ENCODE results near the gene SHISA9. TPM values are rescaled to one million over a fixed set of nuclear protein-coding genes. Genes with fewer than 3 reads are reported as not detected.
A peak's percentile ranks its signal among the peaks of the same experiment; 100 is the strongest.
"Not testable (repeated sequence)": the region's sequence is repeated elsewhere in the genome, so short reads cannot be mapped to it uniquely, and the experiment has no call there.

The SHISA9 gene
- total RNA-seq, result 10 to 100 TPM in 1 of 4 donors, 1 to 10 TPM in 3; 3.6 to 10.8 (median 4.6) TPM

- peaks cover 0 to 92% (median 22%) of the 10 kb centered on the region in 4 donors for H3K27me3 ChIP-seq
Measured at GRCh38 chr16:12901597-12902461, at the start of gene SHISA9. TSS of gene SHISA9 (plus strand) at chr16:12901598.

DNA sequence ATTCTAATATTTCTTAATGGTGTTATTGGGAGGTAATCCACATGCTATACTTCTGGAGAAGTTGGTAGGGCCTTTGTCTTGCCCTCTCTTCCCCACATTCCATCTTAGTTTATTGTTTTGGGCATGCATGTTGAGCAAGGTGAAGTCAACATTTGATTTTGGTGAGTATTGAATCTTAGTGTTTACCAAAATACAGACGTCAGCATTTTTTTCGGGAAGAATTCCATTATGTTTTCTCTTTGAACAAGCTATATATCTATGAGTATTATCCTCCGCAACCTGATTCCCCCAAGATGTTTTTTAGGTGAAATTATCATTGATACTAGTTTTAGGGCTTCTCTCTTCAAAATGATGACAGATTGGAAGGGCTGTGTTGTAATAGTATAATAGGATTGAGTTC, 47.4 kb upstream of the SHISA9 start:
- WGBS, result 95% methylated on average over 3 of the region's 3 CpGs
- Histone ChIP-seq H3K4me3 (no peak overlapping the region), H3K27me3 (no peaks in the 10 kb centered on the region), H3K4me1 (no peaks in the 10 kb centered on the region), H3K27ac (replicated peaks in 1 of 4) (no peak overlapping the region), H3K9me3 (peaks cover 0 to 3% (median 0%) of the 10 kb centered on the region in 4 donors), H3K36me3 (no peaks in the 10 kb centered on the region)
- TF ChIP-seq POLR2A (IDR thresholded peaks at IDR 0.05; ENCODE audit: low read depth) (no peak), POLR2AphosphoS5 (IDR thresholded peaks at IDR 0.05) (no peak), EP300 (IDR thresholded peaks at IDR 0.05) (no peak), CTCF (IDR thresholded peaks at IDR 0.05) (no peak)
- no peak for DNase-seq (ENCODE audit: extremely low spot score)
- intact Hi-C loops (cut with DNase I), result no loop called here

More at GRCh38 chr16:12901597-12902461, at the start of gene SHISA9:
- Histone ChIP-seq H3K4me3 (peak within 1 kb of the TSS; percentile 46 to 51 (median 48)), H3K9me3 (no peaks in the 10 kb centered on the region), H3K27ac (replicated peaks in 1 of 4) (peak within 1 kb of the TSS in 2 of 4 donors; percentile 1 to 44), H3K4me1 (peaks cover 16 to 34% (median 30%) of the 10 kb centered on the region in 4 donors), H3K36me3 (no peaks in the 10 kb centered on the region)
- WGBS, result no CpG with 5 or more reads among the region's 110 CpGs
- DNase-seq (ENCODE audit: extremely low spot score), result no peak
- TF ChIP-seq CTCF (IDR thresholded peaks at IDR 0.05), result no peak
- no peak for TF ChIP-seq POLR2AphosphoS5 (IDR thresholded peaks at IDR 0.05)
- TF ChIP-seq POLR2A (IDR thresholded peaks at IDR 0.05; ENCODE audit: low read depth), result no peak
- no peak for TF ChIP-seq EP300 (IDR thresholded peaks at IDR 0.05)
- intact Hi-C loops (cut with DNase I), result no loop called here

GRCh38 chr16:12857435-12857834, 44.0 kb upstream of the SHISA9 start:
- H3K36me3 ChIP-seq; DNase-seq (ENCODE audit: extremely low spot score); H3K4me1 ChIP-seq; H3K27ac ChIP-seq (replicated peaks in 1 of 4); intact Hi-C loops (cut with DNase I); H3K9me3 ChIP-seq; H3K4me3 ChIP-seq; H3K27me3 ChIP-seq: not testable (repeated sequence)
- 100% methylated on average over 2 of the region's 2 CpGs for WGBS

DNA sequence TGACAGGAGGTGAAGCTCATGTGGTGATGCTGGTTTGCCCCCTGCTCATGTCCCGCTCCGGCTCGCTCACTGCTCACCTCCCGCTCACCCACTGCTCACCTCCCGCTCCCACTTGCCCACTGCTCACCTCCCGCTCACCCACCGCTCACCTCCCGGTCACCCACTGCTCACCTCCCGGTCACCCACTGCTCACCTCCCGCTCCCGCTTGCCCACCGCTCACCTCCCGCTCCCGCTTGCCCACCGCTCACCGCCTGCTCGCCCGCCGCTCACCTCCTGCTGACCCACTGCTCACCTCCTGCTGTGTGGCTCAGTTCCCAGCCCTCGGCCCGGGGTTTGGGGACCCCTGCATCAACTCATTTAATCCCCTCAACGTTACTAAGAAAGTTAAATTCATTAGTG, 39.1 kb upstream of the SHISA9 start:
- Histone ChIP-seq H3K4me3 (no peak overlapping the region), H3K4me1 (no peaks in the 10 kb centered on the region), H3K9me3 (no peaks in the 10 kb centered on the region), H3K27ac (replicated peaks in 1 of 4) (no peak overlapping the region), H3K36me3 (no peaks in the 10 kb centered on the region), H3K27me3 (peaks cover 0 to 12% (median 0%) of the 10 kb centered on the region in 4 donors)
- intact Hi-C loops (cut with DNase I), result no loop called here
- TF ChIP-seq POLR2AphosphoS5 (IDR thresholded peaks at IDR 0.05), result no peak
- TF ChIP-seq CTCF (IDR thresholded peaks at IDR 0.05), result no peak
- TF ChIP-seq EP300 (IDR thresholded peaks at IDR 0.05), result no peak
- TF ChIP-seq POLR2A (IDR thresholded peaks at IDR 0.05; ENCODE audit: low read depth), result no peak
- DNase-seq (ENCODE audit: extremely low spot score), result no peak
- WGBS, result 86% methylated on average over 22 of the region's 22 CpGs

DNA sequence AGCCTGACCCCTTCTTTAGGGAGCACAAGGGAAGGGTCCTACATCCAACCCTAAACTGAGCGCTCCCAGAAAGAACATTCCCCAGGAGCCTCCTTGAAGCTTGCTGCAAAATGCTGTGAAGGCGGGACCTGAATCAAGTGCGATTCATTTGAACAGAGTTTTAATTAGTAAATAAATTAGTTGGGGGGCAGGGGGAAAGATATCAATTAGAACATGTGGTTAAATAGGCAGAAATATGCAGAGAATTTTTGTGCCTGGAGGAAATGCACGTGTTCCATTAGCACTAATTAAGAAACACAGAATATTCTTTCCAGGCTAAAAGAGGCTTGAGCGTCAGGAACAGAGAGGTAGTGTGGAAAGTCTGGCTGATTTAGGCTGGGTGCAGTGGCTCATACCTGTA, 38.5 kb upstream of the SHISA9 start:
- no peak for DNase-seq (ENCODE audit: extremely low spot score)
- TF ChIP-seq CTCF (IDR thresholded peaks at IDR 0.05), result no peak
- TF ChIP-seq EP300 (IDR thresholded peaks at IDR 0.05), result no peak
- no peak for TF ChIP-seq POLR2AphosphoS5 (IDR thresholded peaks at IDR 0.05)
- TF ChIP-seq POLR2A (IDR thresholded peaks at IDR 0.05; ENCODE audit: low read depth), result no peak
- H3K4me1 ChIP-seq, result no peaks in the 10 kb centered on the region
- 84% methylated on average over 5 of the region's 5 CpGs for WGBS
- H3K27ac ChIP-seq (replicated peaks in 1 of 4), result no peak overlapping the region
- H3K9me3 ChIP-seq, result no peaks in the 10 kb centered on the region
- intact Hi-C loops (cut with DNase I), result no loop called here
- H3K4me3 ChIP-seq, result no peak overlapping the region
- no peaks in the 10 kb centered on the region for H3K36me3 ChIP-seq
- H3K27me3 ChIP-seq, result peaks cover 0 to 12% (median 0%) of the 10 kb centered on the region in 4 donors

All from esophagus muscularis mucosa (tissue), 4 donors.